PC-3 (cell line): ENCODE results near the gene TPST2. TPM values are rescaled to one million over a fixed set of nuclear protein-coding genes. Genes with fewer than 3 reads are reported as not detected.

Source experiments
- ATAC-seq: fragments of 200-7000 bp; cut with Tn5 transposase; 2 replicates; pipeline ENCODE4 v1.9.1; 2020; ENCODE audit warnings: mild to moderate bottlenecking, moderate library complexity
- BruUV-seq: library from RNA; stranded (reverse); fragments of 400-500 nt; replicated peaks from 2 replicates; lab custom pipeline; 2021; lab: Mats Ljungman, UMichigan
- CTCF ChIA-PET: fragments of 300-600 bp; sonication (Branson Sonifier 250); formaldehyde crosslinking; loops from one replicate; lab custom pipeline; 2022; ENCODE audit warnings: antibody characterized with exemption; lab: Charles Lee
- POLR2A ChIA-PET: fragments of 300-600 bp; sonication (Branson Sonifier 250); formaldehyde crosslinking; loops from one replicate; lab custom pipeline; 2022; ENCODE audit warnings: antibody characterized with exemption; ENCODE audit not compliant: unreplicated experiment; lab: Charles Lee
- DNase-seq: peaks from one replicate; pipeline ENCODE4 v3.0.0-alpha.2; 2015
- H2AFZ ChIP-seq: fragments of 300-600 bp; sonication (generic); 2 replicates; pipeline ENCODE4 v1.6.0; 2016; ENCODE audit warnings: antibody characterized with exemption, low read length
- H3F3A ChIP-seq: fragments of 300-600 bp; sonication (generic); one replicate; pipeline ENCODE4 v1.6.0; 2017; ENCODE audit warnings: antibody characterized with exemption, low read length, control low read depth, mild to moderate bottlenecking; ENCODE audit not compliant: unreplicated experiment
- H3K27ac ChIP-seq: fragments of 300-600 bp; sonication (generic); 2 replicates; pipeline ENCODE4 v1.5.1; 2016; ENCODE audit warnings: mild to moderate bottlenecking, low read length
- H3K27me3 ChIP-seq: fragments of 300-600 bp; sonication (generic); 2 replicates; pipeline ENCODE4 v1.6.1; 2016; ENCODE audit warnings: low read length, mixed read lengths
- H3K36me3 ChIP-seq: fragments of 300-600 bp; sonication (generic); 2 replicates; pipeline ENCODE4 v1.6.1; 2016; ENCODE audit warnings: low read depth, mixed run types, low read length, mixed read lengths
- H3K4me1 ChIP-seq: fragments of 300-600 bp; sonication (generic); 2 replicates; pipeline ENCODE4 v1.5.1; 2016; ENCODE audit warnings: low read length; ENCODE audit not compliant: insufficient read depth
- H3K4me2 ChIP-seq: fragments of 300-600 bp; sonication (generic); 2 replicates; pipeline ENCODE4 v1.6.0; 2016; ENCODE audit warnings: low read length
- H3K4me3 ChIP-seq: fragments of 300-600 bp; sonication (generic); 2 replicates; pipeline ENCODE4 v1.5.1; 2016; ENCODE audit warnings: mild to moderate bottlenecking, low read length, mixed read lengths
- H3K79me2 ChIP-seq: fragments of 300-600 bp; sonication (generic); 2 replicates; pipeline ENCODE4 v1.6.1; 2017; ENCODE audit warnings: low read length, mixed read lengths
- H3K9ac ChIP-seq: fragments of 300-600 bp; sonication (generic); 2 replicates; pipeline ENCODE4 v1.6.0; 2016; ENCODE audit warnings: mild to moderate bottlenecking, low read length
- H3K9me2 ChIP-seq: fragments of 300-600 bp; sonication (generic); replicated peaks from 2 replicates; pipeline ENCODE4 v1.6.1; 2016; ENCODE audit warnings: mixed run types, low read length, mixed read lengths
- H3K9me3 ChIP-seq: fragments of 300-600 bp; sonication (generic); 2 replicates; pipeline ENCODE4 v1.6.1; 2016; ENCODE audit warnings: low read length, mixed read lengths
- H4K20me1 ChIP-seq: fragments of 300-600 bp; sonication (generic); 2 replicates; pipeline ENCODE4 v1.6.1; 2016; ENCODE audit warnings: low read length, mixed read lengths
- EZH2 ChIP-seq: fragments of 300-600 bp; sonication (generic); IDR thresholded peaks from one replicate; pipeline ENCODE4 v1.6.1; 2017; ENCODE audit warnings: antibody characterized with exemption, mild to moderate bottlenecking, low read length; ENCODE audit not compliant: unreplicated experiment
- EZH2phosphoT487 ChIP-seq: fragments of 300-600 bp; sonication (generic); IDR thresholded peaks from 2 replicates; pipeline ENCODE4 v1.6.1; 2018; ENCODE audit warnings: mild to moderate bottlenecking, antibody characterized with exemption, low read length, borderline replicate concordance
- intact Hi-C: fragments of 100-400 bp; cut with micrococcal nuclease; formaldehyde crosslinking; loops from 2 replicates; pipeline ENCODE4 v1.9.0; 2023
- total RNA-seq: library from RNA; depleted of rRNA; stranded (reverse); fragments of >200 nt; gene quantifications from 2 replicates; pipeline ENCODE4 v1.2.3, GENCODE V29; 2014
- TF ChIP-seq, protein P1 (sequence below): fragments of 300-600 bp; sonication (generic); conservative IDR thresholded peaks from 2 replicates; pipeline ENCODE4 v1.5.1; 2017; ENCODE audit warnings: antibody characterized with exemption, low read depth, mild to moderate bottlenecking, low read length

The TPST2 gene
- total RNA-seq, 1 experiment from 2014 or later: 8.1 TPM

DNA sequence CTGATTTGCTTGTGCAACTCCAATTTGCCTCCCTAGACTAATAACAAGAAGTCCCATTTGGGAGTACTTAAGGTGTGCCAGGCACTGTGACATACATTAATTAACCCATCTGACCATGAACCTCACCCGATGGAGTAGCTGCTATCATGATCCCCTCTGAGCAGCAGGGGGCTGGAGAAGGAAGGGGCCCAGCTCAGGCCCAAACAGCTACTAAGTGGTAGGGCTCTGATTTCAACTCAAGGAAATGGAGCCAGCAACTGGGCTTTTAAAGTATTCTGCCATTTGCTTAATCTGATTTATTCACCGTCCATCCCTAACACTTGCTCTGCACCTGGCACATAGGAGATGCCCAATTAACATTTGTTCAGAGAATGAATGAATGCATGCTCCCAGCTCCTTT is 26.7 kb upstream of the TPST2 start:
- Histone ChIP-seq H3K4me3 (no peak overlapping the region), H3K9ac (no peak overlapping the region), H3K36me3 (no peaks in the 10 kb centered on the region), H3K79me2 (no peaks in the 10 kb centered on the region), H3K4me1 (no peaks in the 10 kb centered on the region), H3K9me2 (no peaks in the 10 kb centered on the region), H3K4me2 (no peak overlapping the region), H2AFZ (no peak overlapping the region), H3F3A (no peaks in the 10 kb centered on the region), H3K27ac (no peak overlapping the region), H3K27me3 (no peaks in the 10 kb centered on the region), H3K9me3 (no peaks in the 10 kb centered on the region), H4K20me1 (no peaks in the 10 kb centered on the region)
- intact Hi-C loops: no loop called here
- TF ChIP-seq EZH2phosphoT487: no peak
- TF ChIP-seq, protein P1, sequence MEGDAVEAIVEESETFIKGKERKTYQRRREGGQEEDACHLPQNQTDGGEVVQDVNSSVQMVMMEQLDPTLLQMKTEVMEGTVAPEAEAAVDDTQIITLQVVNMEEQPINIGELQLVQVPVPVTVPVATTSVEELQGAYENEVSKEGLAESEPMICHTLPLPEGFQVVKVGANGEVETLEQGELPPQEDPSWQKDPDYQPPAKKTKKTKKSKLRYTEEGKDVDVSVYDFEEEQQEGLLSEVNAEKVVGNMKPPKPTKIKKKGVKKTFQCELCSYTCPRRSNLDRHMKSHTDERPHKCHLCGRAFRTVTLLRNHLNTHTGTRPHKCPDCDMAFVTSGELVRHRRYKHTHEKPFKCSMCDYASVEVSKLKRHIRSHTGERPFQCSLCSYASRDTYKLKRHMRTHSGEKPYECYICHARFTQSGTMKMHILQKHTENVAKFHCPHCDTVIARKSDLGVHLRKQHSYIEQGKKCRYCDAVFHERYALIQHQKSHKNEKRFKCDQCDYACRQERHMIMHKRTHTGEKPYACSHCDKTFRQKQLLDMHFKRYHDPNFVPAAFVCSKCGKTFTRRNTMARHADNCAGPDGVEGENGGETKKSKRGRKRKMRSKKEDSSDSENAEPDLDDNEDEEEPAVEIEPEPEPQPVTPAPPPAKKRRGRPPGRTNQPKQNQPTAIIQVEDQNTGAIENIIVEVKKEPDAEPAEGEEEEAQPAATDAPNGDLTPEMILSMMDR: no peak
- no peak for TF ChIP-seq EZH2
- POLR2A ChIA-PET: no interaction called here
- CTCF ChIA-PET: no interaction called here
- no TSS peak for BruUV-seq
- no peak for DNase-seq
- ATAC-seq: no peak

GRCh38 chr22:26615830-26616435 is 26.0 kb upstream of the TPST2 start:
- ATAC-seq (no peak), DNase-seq (no peak)
- Histone ChIP-seq H3K9me2 (no peaks in the 10 kb centered on the region), H3K9ac (no peak overlapping the region), H3K4me1 (peaks cover 3% of the 10 kb centered on the region), H3K4me2 (no peak overlapping the region), H3K79me2 (no peaks in the 10 kb centered on the region), H3K9me3 (no peaks in the 10 kb centered on the region), H2AFZ (no peak overlapping the region), H3K27me3 (no peaks in the 10 kb centered on the region), H4K20me1 (no peaks in the 10 kb centered on the region), H3K4me3 (no peak overlapping the region), H3F3A (no peaks in the 10 kb centered on the region), H3K27ac (no peak overlapping the region), H3K36me3 (no peaks in the 10 kb centered on the region)
- ChIA-PET POLR2A (no interaction called here), CTCF (no interaction called here)
- intact Hi-C loops: no loop called here
- no TSS peak for BruUV-seq
- TF ChIP-seq EZH2 (no peak), EZH2phosphoT487 (no peak)
- TF ChIP-seq, protein P1: no peak

DNA sequence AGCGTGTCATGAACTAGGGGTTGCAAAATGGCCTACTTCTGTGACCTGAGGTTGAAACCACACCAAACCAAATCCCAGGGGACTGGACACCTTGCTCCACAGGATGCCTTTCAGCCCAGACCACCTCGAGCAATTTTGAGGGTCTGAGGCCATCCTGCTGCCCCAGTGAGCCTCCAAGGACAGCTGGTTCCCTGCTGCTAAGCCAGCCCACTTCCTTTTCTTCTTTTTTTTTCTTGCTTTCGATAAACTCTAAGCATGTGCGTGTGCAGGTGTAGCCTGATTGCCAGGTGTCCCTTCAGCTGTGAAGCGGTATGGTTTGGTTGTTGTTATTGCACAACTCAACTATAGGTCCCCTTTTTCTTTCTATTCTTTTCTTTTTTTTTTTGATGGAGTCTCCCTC is 25.2 kb upstream of the TPST2 start:
- H3K27me3 ChIP-seq: no peaks in the 10 kb centered on the region
- H3K27ac ChIP-seq: no peak overlapping the region
- no peaks in the 10 kb centered on the region for H3K9me2 ChIP-seq
- no peak overlapping the region for H3K9ac ChIP-seq
- ChIA-PET POLR2A (no interaction called here), CTCF (no interaction called here)
- BruUV-seq: no TSS peak
- H3F3A ChIP-seq: no peaks in the 10 kb centered on the region
- H3K79me2 ChIP-seq: no peaks in the 10 kb centered on the region
- no peaks in the 10 kb centered on the region for H3K36me3 ChIP-seq
- no peak for DNase-seq
- no peak overlapping the region for H2AFZ ChIP-seq
- H4K20me1 ChIP-seq: no peaks in the 10 kb centered on the region
- no peak overlapping the region for H3K4me3 ChIP-seq
- no peak for ATAC-seq
- H3K4me1 ChIP-seq: peaks cover 11% of the 10 kb centered on the region
- H3K4me2 ChIP-seq: no peak overlapping the region
- TF ChIP-seq EZH2 (no peak), EZH2phosphoT487 (no peak)
- TF ChIP-seq, protein P1: no peak
- no peaks in the 10 kb centered on the region for H3K9me3 ChIP-seq
- intact Hi-C loops: no loop called here
